ENCODE measurements around the gene NRM.
"Not testable (repeated sequence)": the region's sequence is repeated elsewhere in the genome, so short reads cannot be mapped to it uniquely, and the experiment has no call there.

NRM gene, protein sequence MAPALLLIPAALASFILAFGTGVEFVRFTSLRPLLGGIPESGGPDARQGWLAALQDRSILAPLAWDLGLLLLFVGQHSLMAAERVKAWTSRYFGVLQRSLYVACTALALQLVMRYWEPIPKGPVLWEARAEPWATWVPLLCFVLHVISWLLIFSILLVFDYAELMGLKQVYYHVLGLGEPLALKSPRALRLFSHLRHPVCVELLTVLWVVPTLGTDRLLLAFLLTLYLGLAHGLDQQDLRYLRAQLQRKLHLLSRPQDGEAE

DNA sequence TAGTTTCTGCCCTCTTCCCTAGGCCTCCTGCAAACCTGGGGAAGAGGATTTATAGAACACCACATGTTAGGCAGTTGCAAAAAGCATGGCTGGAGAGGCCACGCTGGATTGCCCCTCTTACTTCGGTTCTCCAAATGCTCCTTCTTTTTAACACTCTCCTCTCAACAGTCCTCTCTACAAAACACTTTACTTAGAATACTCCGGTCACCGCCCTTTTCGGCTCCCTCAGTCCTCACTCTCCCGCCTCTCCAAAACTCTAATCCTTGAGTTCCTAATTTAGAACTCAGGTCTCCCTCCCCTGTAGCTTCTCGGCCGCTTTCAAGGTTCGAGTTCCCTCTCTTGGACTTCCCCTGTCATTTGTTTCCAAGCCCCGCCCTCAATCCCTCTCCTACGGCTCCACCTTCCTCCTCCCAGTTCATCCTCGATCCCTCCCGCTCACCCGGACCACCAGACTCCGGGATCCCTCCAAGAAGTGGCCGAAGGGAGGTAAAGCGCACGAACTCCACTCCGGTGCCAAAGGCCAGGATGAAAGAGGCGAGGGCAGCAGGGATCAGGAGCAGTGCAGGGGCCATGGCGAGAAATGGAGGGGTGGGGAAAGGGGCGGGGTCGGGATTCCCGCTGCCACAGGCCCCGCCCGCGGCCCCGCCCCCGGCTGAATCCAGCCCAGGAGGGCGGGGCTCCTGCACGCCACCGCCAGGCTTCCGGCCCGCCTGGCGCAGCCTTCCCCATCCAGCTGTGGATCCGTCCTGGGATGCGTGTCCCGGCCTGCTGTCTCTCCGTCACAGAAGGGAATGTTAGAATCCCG is at the start of gene NRM:
TSS of gene NRM (minus strand) at position 582 of the 805 bp plus-strand sequence. CDS start at position 572, 10 bp downstream.
- no peak for FAIRE-seq

DNA sequence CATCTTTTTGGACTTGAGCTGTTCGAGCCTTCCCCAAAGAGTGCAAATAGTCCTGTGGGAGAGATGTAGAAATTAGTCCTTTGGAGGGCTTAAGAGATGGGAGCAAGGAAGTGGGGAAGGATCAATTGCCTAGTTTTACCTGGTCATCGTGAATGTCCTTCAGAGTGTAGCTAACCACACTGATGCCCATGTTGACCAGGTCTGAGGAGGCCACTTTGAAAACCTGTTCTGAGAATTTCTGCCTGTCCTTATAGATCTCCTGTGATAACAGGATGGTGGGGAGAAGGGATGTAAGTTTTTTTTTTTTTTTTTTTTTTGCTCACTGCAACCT is 49.7 kb upstream of the NRM start:
- no peak for FAIRE-seq

DNA sequence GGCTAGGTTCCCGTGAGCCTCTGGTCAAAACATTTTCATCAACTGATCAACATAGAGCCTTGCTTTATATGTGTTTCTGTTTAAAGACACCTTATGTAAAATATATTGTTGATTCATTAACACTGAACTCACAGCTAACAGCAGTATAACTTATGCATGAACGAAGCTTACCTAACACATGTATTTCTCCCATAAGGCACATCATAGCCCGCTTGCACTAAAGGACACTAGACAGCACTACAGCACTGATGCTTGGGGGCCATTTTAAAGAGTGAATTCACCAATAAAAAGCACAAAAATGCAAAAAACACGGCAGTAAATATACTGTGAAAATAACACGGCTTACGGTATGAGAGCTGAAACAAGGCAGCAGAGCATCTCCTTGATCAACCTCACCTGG is 47.7 kb upstream of the NRM start:
- FAIRE-seq = no peak

DNA sequence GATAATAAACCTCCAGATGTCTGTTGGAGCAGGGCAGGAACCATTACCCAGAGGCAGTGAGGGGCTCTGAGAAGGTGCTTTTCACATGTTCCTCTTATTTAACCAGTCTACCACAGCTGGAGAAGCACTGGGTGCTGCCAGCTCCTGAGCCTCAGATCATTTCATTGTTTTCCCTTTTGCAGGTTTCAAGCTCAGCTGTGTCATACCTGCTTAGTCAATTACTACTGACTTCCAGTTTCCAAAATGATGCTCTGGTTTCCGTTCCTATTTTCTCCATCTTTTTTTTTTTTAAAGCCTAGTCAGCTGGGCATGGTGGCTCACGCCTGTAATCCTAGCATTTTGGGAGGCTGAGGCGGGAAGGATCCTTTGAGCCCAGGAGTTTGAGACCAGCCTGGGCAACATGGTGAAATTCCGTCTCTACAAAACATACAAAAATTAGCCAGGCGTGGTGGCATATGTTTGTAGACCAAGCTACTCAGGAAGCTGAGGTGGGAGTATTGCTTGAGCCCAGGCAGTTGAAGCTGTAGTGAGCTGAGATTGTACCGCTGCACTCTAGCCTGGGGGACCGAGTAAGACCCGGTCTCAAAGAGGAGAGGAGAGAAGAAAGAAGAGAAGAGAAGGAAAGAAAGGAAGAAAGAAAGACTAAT is 45.0 kb upstream of the NRM start:
- no peak for FAIRE-seq

DNA sequence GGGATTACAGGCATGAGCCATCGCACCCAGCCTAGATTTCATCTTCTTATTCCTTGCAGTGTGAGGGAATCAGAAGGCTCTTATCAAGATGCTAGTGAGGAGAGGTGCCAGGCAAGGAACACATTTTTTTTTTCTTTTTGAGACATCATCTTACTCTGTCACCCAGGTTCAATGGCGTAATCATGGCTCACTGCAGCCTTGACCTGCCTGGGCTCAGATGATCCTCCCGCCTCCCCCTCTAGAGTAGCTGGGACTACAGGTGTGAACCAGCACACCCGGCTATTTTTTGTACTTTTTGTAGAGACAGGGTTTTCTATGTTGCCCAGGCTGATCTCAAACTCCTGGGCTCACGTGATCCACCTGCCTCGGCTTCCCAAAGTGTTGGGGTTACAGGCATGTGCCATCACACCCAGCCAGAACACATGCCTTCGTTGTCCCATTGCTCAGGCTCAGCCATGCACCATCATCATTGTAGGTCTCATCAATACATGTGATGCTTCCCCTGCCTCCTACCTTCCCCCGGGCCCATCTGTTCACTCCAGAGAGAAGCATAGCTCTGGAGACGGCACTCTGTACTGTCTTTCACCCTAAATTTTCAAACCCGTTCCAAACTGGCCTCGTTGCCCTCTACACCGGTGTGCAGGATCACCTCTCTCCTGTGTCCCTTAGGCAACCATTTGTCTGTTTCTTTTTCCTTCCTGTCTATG is 41.6 kb upstream of the NRM start:
- FAIRE-seq = no peak

DNA sequence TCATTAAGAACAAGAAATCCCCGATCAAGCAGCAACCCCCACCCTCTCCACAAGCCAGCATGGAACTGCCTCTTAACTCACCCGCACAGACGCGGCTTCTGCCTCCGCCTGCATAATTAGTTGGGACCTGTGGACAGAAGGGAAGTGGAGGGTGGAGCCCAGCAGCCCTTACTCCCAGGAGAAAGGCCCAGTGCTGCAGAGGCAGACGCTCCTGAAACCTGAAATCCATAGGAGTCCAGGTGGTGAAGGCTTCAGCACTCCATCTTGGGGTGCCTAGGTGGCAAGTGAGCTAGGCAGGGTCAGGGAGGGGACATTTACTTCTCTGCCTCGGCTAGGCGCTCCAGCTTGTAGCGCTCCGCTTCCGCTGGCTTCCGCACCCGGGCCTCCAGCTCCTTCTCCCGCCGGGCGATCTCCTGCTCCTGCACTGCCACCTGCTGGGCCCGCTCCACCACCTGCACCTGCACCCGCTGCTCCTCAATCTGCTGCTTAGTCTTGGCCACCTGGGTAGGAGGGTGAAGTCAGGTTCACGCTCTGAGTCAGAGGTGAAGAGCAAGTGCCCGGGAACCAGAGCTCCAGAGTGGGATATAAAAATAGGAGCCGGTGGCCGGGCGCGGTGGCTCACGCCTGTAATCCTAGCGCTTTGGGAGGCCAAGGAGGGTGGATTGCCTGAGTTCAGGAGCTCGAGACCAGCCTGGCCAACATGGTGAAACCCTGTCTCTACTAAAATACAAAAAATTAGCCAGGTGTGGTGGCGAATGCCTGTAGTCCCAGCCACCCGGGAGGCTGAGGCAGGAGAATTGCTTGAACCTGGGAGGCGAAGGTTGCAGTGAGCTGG is 40.0 kb upstream of the NRM start:
- FAIRE-seq = no peak

DNA sequence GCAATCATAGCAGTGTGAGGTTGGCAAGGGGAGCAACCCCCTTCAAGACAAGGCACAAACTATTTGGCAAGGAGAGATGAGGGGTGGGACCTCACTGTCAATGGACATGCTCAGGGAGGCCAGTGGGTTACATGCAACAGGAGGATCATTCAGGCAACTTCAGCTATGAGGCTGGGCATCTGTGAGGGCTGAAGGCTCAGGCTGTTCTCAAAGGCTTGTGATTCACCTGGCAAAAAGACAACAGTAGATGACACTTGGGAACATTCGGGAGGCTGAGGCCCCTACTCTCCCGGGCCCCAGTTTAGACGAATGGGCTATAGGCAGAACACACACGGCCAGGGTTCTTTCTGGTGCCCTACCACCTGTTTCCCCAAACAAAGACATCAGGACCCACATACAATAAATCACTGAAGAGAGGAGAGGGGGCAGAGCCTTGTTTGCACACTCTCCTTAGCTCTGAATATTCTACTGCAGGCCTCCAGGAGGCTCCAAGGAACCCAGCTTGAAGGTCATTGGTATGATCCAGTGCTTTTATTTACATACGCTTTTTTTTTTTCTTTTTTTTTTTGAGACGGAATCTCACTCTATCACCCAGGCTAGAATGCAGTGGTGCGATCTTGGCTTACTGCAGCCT is 37.3 kb upstream of the NRM start:
- no peak for FAIRE-seq

DNA sequence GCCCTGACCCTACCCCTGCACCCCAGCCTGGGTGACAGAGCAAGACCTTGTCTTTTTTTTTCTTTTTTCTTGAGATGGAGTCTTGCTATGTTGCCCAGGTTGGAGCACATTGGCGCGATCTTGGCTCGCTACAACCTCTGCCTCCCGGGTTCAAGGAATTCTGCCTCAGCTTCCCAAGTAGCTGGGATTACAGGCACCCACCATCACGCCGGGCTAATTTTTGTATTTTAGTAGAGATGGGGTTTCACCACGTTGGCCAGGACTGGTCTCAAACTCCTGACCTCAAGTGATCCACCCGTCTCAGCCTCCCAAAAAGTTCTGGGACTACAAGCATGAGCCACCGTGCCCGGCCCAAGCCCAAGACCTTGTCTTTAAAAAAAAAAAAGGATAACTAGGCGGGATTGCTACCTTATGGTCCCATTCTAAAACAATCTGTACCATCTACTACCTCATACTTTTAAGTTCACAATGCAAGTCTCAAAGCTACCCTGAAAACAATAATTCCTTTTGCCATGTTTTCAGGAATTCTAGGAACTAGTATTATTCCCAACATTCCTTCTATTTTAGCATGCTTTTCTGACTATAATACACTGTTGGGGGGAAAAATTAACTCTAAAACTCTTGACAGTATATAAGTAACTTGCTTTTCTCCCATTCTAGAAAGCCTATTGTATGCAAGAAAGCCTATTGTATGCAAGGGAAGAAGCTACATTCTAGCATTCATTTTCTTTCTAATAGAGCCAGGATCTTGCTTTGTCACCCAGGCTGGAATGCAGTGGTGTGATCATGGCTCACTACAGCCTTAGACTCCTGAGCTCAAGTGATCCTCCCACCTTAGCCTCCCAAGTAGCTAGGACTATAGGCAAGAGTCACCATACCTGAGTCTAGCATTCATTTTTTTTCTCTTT is 36.0 kb upstream of the NRM start:
- FAIRE-seq = no peak

DNA sequence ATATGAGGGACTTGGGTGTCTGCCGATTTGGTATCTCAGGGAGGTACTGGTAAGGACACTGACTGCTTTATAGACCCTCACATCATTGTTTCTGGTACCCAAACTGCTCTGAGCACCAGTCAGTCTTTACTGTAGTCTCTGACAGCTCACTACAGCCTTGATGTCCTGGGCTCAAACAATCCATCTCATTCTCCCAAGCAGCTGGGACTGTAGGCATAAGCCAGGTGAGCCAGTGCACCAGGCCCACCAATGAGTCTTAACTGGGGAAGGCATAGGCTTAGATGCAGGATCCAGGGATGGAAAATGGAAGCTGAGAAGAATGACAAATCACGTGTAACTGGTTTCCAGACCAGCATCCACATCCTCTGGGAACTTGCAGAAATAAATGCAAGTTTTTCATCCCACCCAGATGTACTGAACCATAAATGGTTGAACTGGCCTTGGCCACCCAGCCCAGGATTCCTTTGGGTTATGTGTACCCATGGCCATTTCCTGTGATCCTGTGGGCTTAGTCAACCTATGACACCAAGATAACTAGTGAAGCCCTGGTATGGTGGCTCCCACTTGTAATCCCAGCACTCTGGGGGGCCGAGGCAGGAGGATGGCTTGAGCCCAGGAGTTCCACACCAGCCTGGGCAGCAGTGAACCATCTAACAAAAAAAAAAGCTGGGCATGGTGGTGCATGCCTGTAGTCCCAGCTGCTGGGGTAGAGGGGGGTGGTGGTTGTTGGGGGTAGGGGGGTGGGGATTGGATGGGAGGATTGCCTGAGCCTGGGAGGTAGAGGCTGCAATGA is 35.1 kb upstream of the NRM start:
- no peak for FAIRE-seq

DNA sequence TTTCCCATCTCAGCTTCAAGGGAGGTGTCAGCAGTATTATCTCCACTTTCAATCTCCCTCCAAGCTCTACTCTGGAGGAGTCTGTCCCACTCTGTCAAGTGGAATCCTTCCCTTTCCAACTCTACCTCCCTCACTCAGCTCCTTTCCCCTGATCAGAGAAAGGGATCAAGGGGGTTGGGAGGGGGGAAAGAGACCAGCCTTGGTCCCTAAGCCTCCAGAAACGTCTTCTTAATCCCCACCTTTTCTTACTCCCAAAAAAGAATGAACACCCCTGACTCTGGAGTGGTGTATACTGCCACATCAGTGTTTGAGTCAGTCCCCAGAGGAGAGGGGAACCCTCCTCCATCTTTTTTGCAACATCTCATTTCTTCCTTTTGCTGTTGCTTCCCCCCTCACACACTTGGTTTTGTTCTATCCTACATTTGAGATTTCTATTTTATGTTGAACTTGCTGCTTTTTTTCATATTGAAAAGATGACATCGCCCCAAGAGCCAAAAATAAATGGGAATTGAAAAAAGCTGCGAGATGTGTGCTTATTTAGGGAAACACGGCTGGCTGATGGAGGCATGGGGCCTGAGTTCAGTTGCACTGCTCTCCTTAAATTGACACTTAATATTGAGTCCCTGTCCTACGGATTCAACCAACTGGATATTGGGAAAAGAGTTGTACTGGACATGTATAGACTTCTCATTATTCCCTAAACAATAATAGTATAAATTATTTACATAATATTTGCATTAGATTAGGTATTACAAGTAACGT is 34.3 kb upstream of the NRM start:
- no peak for FAIRE-seq

DNA sequence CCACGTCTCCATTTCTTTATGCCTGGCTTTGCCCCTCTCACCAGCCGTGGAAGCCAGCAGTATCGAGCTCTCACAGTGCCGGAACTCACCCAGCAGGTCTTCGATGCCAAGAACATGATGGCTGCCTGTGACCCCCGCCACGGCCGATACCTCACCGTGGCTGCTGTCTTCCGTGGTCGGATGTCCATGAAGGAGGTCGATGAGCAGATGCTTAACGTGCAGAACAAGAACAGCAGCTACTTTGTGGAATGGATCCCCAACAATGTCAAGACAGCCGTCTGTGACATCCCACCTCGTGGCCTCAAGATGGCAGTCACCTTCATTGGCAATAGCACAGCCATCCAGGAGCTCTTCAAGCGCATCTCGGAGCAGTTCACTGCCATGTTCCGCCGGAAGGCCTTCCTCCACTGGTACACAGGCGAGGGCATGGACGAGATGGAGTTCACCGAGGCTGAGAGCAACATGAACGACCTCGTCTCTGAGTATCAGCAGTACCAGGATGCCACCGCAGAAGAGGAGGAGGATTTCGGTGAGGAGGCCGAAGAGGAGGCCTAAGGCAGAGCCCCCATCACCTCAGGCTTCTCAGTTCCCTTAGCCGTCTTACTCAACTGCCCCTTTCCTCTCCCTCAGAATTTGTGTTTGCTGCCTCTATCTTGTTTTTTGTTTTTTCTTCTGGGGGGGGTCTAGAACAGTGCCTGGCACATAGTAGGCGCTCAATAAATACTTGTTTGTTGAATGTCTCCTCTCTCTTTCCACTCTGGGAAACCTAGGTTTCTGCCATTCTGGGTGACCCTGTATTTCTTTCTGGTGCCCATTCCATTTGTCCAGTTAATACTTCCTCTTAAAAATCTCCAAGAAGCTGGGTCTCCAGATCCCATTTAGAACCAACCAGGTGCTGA is 33.3 kb upstream of the NRM start:
- not testable (repeated sequence) for FAIRE-seq

DNA sequence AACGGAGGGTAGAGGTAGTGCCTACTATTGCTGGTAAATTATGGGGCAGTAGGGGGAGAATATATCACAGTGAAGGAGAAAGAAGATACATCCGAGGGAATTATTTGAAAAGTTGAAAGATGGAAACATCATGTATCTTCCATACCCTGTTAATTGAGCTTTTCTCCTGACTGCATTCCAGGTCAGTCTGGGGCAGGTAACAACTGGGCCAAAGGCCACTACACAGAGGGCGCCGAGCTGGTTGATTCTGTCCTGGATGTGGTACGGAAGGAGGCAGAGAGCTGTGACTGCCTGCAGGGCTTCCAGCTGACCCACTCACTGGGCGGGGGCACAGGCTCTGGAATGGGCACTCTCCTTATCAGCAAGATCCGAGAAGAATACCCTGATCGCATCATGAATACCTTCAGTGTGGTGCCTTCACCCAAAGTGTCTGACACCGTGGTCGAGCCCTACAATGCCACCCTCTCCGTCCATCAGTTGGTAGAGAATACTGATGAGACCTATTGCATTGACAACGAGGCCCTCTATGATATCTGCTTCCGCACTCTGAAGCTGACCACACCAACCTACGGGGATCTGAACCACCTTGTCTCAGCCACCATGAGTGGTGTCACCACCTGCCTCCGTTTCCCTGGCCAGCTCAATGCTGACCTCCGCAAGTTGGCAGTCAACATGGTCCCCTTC is 32.5 kb upstream of the NRM start:
- FAIRE-seq = not testable (repeated sequence)

DNA sequence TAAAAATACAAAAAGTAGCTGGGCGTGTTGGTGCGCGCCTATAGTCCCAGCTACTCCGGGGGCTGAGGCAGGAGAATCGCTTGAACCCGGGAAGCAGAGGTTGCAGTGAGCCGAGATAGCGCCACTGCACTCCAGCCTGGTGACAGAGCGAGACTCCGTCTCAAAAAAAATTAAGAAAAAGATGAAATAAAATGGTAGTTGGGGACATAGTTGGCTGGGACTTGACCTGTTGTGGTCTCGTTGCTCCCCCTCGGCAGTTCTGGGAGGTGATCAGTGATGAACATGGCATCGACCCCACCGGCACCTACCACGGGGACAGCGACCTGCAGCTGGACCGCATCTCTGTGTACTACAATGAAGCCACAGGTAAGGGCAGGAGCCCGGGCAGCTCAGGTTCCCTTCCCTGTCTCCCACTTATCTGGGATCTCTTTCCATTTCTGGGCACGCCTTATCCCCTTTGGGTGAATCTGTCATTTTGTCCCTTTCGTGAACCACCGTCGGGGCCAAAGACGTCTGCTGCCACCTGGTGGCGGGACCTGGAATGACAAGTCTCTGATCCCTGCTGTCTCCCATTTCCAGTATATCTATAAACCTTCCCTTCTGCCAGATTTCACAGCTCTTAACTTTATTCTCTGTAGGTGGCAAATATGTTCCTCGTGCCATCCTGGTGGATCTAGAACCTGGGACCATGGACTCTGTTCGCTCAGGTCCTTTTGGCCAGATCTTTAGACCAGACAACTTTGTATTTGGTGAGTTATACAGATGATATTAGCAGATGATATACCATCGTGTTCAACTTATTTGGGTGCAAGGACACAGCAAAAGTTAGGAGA is 31.7 kb upstream of the NRM start:
- FAIRE-seq = no peak

DNA sequence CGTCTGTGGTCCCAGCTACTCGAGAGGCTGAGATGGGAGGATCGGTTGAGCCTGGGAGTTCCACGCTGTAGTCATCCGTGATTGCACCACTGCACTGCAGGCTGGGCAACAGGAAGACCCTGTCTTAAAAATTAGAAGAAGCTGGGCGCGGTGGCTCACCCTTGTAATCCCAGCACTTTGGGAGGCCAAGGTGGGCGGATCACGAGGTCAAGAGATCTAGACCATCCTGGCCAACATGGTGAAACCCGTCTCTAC is 31.2 kb upstream of the NRM start:
- FAIRE-seq = not testable (repeated sequence)

DNA sequence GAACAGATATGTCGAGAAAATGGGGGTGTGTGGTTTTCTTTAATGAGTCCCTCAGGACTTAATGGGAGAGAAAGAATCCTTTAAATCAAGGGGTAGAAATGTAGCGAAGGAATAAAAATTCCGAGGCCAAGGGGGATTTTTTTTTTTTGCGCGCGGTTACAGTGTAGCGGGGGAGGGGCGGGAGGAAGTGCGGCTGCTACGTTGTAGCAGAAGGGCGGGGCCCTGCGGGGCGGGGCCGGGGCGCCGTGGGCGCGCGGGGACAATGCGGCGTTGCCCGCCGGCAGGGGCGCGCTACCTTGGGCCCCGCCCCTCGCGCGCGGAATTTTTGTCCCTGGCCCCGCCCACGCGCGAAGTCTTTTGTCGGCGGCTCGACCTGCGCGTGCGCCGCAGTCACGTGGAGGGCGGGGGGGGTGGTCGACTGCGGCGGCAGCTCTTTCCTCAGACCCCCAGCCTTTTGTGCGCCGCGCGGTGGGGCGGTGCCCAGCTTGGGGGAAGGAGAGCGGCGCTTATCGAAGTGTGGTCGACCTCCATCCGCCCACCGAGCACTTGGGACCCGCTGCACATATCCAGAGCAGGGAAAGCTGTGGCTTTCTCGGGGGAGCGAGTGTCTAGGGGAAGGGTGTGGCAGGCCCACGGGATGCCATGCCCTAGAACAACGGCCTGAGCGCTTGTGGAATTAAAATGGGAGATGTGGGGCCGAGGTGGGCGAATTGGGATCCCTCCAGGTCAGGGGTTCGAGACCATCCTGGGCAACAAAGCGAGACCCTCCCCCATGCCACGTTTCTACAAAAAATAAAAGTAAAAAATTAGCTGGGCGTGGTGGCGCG is 30.6 kb upstream of the NRM start:
- FAIRE-seq = no peak

DNA sequence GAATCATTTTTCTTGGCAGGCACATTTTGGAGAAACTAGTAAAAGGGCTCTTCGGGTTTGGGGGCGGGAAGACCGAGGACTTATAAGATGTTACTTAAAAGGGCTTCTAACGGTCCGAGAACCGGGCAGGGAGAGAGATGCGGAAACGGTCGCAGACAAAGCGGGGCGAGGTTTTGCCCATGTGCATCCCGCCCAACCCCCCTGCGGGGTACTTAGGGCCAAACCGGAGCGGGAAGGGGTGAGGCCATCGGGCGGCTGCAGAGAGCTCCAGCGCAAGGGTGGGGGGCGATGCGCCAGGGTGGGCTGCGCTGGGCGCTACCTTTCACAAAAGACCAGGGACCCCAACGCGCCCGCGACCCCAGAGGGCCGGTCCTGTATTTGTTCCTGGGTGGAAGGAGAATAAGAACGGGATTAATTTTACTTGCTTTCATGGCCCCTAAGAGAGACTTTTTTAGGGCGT is 30.0 kb upstream of the NRM start:
- FAIRE-seq = no peak
